Neural cell (in vitro differentiated cells): Measurements from ENCODE around the gene NELL2. TPM values are rescaled to one million over a fixed set of nuclear protein-coding genes. Genes with fewer than 3 reads are reported as not detected.

Source experiments
- H2AFZ ChIP-seq: fragments of 200-600, 300-800 bp; sonication (generic), shearing (Covaris generic); 2 replicates; pipeline ENCODE4 v1.6.0; 2014; ENCODE audit warnings: low read depth, mild to moderate bottlenecking, antibody characterized with exemption, low read length, moderate library complexity
- H3F3A ChIP-seq: fragments of 200-600 bp; shearing (Covaris generic); 2 replicates; pipeline ENCODE4 v1.6.1; 2016; ENCODE audit warnings: mild to moderate bottlenecking, moderate library complexity, mixed read lengths, antibody characterized with exemption, low read length; ENCODE audit not compliant: insufficient read depth, poor library complexity, severe bottlenecking
- H3K27ac ChIP-seq: fragments of 200-600, 300-800 bp; sonication (generic), shearing (Covaris generic); 2 replicates; pipeline ENCODE4 v1.5.1; 2014; ENCODE audit warnings: mild to moderate bottlenecking, low read length, moderate library complexity
- H3K27me3 ChIP-seq: fragments of 300-800, 200-600 bp; sonication (generic), shearing (Covaris generic); 2 replicates; pipeline ENCODE4 v1.6.0; 2014; ENCODE audit warnings: mild to moderate bottlenecking, low read depth, low read length, moderate library complexity; ENCODE audit not compliant: insufficient read depth
- H3K36me3 ChIP-seq: fragments of 300-800, 200-600 bp; sonication (generic), shearing (Covaris generic); 2 replicates; pipeline ENCODE4 v1.5.1; 2014; ENCODE audit warnings: mild to moderate bottlenecking, antibody characterized with exemption, low read length, moderate library complexity; ENCODE audit not compliant: insufficient read depth
- H3K4me2 ChIP-seq: fragments of 300-800, 200-600 bp; sonication (generic), shearing (Covaris generic); 2 replicates; pipeline ENCODE4 v1.6.0; 2014; ENCODE audit warnings: mild to moderate bottlenecking, low read length
- H3K4me3 ChIP-seq: fragments of 300-800, 200-600 bp; sonication (generic), shearing (Covaris generic); 2 replicates; pipeline ENCODE4 v1.5.1; 2014; ENCODE audit warnings: mild to moderate bottlenecking, low read length, moderate library complexity
- H3K79me2 ChIP-seq: fragments of 200-600 bp; shearing (Covaris generic); replicated peaks from 2 replicates; pipeline ENCODE4 v1.6.0; 2014; ENCODE audit warnings: mild to moderate bottlenecking, low read length, moderate library complexity; ENCODE audit not compliant: insufficient read depth
- H3K9ac ChIP-seq: fragments of 300-800, 200-600 bp; sonication (generic), shearing (Covaris generic); 2 replicates; pipeline ENCODE4 v1.6.1; 2016; ENCODE audit warnings: mild to moderate bottlenecking, low read length, mixed read lengths
- H3K9me2 ChIP-seq: fragments of 200-600 bp; shearing (Covaris generic); 2 replicates; pipeline ENCODE4 v1.6.1; 2016; ENCODE audit warnings: mild to moderate bottlenecking, low read length, mixed read lengths; ENCODE audit not compliant: insufficient read depth
- H3K9me3 ChIP-seq: fragments of 200-600, 300-800 bp; sonication (generic), shearing (Covaris generic); 2 replicates; pipeline ENCODE4 v1.6.1; 2016; ENCODE audit warnings: mild to moderate bottlenecking, mixed run types, low read length, moderate library complexity, mixed read lengths
- H4K20me1 ChIP-seq: fragments of 200-600 bp; shearing (Covaris generic); 2 replicates; pipeline ENCODE4 v1.6.1; 2016; ENCODE audit warnings: mild to moderate bottlenecking, mixed run types; ENCODE audit not compliant: insufficient read depth
- EZH2 ChIP-seq: fragments of 200-600, 300-800 bp; shearing (Covaris generic), sonication (generic); IDR thresholded peaks from 2 replicates; pipeline ENCODE4 v1.6.1; 2014; ENCODE audit warnings: antibody characterized with exemption, low read length, borderline replicate concordance, mild to moderate bottlenecking; ENCODE audit not compliant: insufficient read depth, poor library complexity, severe bottlenecking
- MXI1 ChIP-seq: fragments of 450-650 bp; conservative IDR thresholded peaks from 2 replicates; pipeline ENCODE4 v1.6.1; 2014; ENCODE audit warnings: antibody characterized with exemption, mild to moderate bottlenecking; ENCODE audit not compliant: poor library complexity, severe bottlenecking
- POLR2AphosphoS5 ChIP-seq: IDR thresholded peaks from 2 replicates; pipeline ENCODE4 v1.6.1; 2012
- RAD21 ChIP-seq: fragments of 450-650 bp; conservative IDR thresholded peaks from 2 replicates; pipeline ENCODE4 v1.6.1; 2014; ENCODE audit warnings: antibody characterized with exemption, mild to moderate bottlenecking, moderate library complexity
- SMC3 ChIP-seq: fragments of 450-650 bp; conservative IDR thresholded peaks from 2 replicates; pipeline ENCODE4 v1.6.1; 2014; ENCODE audit warnings: antibody characterized with exemption, mild to moderate bottlenecking, moderate library complexity; ENCODE audit not compliant: poor library complexity
- TAF1 ChIP-seq: IDR thresholded peaks from 2 replicates; pipeline ENCODE4 v1.6.1; 2012; ENCODE audit warnings: low read depth
- polyA plus RNA-seq: library from polyadenylated mRNA; depleted of rRNA; stranded (reverse); fragments of >200 nt; gene quantifications from 2 replicates; pipeline ENCODE4 v1.2.3, GENCODE V29; 2014
- TF ChIP-seq, protein P1 (sequence below): IDR thresholded peaks from 2 replicates; pipeline ENCODE4 v1.6.1; 2012; ENCODE audit warnings: borderline replicate concordance
- TF ChIP-seq, protein P2 (sequence below): fragments of 450-650 bp; IDR thresholded peaks from 2 replicates; pipeline ENCODE4 v1.5.1; 2014; ENCODE audit warnings: antibody characterized with exemption, mild to moderate bottlenecking, moderate library complexity; ENCODE audit not compliant: poor library complexity, severe bottlenecking

Gene NELL2
- polyA plus RNA-seq, 1 donor from 2014 or later: 41.8 TPM

DNA sequence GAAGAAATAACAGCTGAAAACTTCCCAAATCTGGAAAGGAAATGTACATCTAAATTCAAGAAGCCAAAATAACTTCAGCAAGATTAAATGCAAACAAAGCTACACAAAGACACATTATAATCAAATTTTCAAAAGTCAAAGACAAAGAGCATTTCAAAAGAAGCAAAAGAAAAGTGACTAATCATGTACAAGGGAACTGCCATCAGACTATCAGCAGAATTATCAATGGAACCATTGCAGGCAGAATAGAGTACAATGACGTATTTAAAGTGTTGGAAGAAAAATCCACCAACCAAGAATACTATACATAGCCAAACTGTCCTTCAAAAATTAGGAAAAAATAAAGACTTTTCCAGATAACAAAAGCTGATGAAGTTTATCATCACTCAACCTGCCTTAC, 147.5 kb downstream of the NELL2 start:
- no peaks in the 10 kb centered on the region for H3K36me3 ChIP-seq
- H3K79me2 ChIP-seq: peaks cover 4% of the 10 kb centered on the region
- no peaks in the 10 kb centered on the region for H3F3A ChIP-seq
- H3K9me3 ChIP-seq: peaks cover 4% of the 10 kb centered on the region
- H3K27me3 ChIP-seq: no peaks in the 10 kb centered on the region
- no peak overlapping the region for H3K4me3 ChIP-seq
- H4K20me1 ChIP-seq: no peaks in the 10 kb centered on the region
- H3K9me2 ChIP-seq: no peaks in the 10 kb centered on the region
- H3K9ac ChIP-seq: no peak overlapping the region
- TF ChIP-seq POLR2AphosphoS5 (no peak), SMC3 (no peak), TAF1 (no peak), EZH2 (no peak), MXI1 (no peak), RAD21 (no peak)
- TF ChIP-seq, protein P1, sequence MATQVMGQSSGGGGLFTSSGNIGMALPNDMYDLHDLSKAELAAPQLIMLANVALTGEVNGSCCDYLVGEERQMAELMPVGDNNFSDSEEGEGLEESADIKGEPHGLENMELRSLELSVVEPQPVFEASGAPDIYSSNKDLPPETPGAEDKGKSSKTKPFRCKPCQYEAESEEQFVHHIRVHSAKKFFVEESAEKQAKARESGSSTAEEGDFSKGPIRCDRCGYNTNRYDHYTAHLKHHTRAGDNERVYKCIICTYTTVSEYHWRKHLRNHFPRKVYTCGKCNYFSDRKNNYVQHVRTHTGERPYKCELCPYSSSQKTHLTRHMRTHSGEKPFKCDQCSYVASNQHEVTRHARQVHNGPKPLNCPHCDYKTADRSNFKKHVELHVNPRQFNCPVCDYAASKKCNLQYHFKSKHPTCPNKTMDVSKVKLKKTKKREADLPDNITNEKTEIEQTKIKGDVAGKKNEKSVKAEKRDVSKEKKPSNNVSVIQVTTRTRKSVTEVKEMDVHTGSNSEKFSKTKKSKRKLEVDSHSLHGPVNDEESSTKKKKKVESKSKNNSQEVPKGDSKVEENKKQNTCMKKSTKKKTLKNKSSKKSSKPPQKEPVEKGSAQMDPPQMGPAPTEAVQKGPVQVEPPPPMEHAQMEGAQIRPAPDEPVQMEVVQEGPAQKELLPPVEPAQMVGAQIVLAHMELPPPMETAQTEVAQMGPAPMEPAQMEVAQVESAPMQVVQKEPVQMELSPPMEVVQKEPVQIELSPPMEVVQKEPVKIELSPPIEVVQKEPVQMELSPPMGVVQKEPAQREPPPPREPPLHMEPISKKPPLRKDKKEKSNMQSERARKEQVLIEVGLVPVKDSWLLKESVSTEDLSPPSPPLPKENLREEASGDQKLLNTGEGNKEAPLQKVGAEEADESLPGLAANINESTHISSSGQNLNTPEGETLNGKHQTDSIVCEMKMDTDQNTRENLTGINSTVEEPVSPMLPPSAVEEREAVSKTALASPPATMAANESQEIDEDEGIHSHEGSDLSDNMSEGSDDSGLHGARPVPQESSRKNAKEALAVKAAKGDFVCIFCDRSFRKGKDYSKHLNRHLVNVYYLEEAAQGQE: no peak
- TF ChIP-seq, protein P2, sequence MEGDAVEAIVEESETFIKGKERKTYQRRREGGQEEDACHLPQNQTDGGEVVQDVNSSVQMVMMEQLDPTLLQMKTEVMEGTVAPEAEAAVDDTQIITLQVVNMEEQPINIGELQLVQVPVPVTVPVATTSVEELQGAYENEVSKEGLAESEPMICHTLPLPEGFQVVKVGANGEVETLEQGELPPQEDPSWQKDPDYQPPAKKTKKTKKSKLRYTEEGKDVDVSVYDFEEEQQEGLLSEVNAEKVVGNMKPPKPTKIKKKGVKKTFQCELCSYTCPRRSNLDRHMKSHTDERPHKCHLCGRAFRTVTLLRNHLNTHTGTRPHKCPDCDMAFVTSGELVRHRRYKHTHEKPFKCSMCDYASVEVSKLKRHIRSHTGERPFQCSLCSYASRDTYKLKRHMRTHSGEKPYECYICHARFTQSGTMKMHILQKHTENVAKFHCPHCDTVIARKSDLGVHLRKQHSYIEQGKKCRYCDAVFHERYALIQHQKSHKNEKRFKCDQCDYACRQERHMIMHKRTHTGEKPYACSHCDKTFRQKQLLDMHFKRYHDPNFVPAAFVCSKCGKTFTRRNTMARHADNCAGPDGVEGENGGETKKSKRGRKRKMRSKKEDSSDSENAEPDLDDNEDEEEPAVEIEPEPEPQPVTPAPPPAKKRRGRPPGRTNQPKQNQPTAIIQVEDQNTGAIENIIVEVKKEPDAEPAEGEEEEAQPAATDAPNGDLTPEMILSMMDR: no peak
- no peak overlapping the region for H3K27ac ChIP-seq
- H3K4me2 ChIP-seq: no peak overlapping the region
- no peak overlapping the region for H2AFZ ChIP-seq

DNA sequence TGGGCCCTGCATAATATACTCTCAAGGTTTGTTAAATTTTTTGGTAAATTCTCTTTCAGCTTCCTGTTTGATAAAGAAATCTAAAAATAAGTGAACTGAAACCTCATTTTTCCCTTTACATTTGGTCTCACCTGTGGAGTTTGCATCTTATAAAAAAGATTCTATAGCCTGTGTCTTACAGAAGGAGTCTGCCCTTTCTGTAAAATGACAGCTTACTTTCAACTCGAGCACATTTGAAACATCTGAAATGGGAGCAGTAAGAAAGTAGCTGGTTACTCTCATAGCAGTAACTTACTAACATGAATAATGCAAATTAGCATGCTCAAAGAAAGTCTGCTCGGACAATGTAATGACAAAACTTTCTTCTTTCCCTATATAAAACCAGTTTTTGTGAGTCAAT, 155.8 kb downstream of the NELL2 start:
- Histone ChIP-seq H3K27ac (no peak overlapping the region), H2AFZ (no peak overlapping the region), H3K27me3 (no peaks in the 10 kb centered on the region), H3K9ac (no peak overlapping the region), H3K9me3 (peaks cover 4% of the 10 kb centered on the region), H3F3A (no peaks in the 10 kb centered on the region), H3K79me2 (peaks cover 4% of the 10 kb centered on the region), H3K36me3 (no peaks in the 10 kb centered on the region), H4K20me1 (no peaks in the 10 kb centered on the region), H3K4me3 (no peak overlapping the region), H3K9me2 (no peaks in the 10 kb centered on the region), H3K4me2 (no peak overlapping the region)
- TF ChIP-seq POLR2AphosphoS5 (no peak), EZH2 (no peak), SMC3 (no peak), RAD21 (no peak), MXI1 (no peak)
- TF ChIP-seq, protein P2: no peak
- TF ChIP-seq, protein P1: no peak
